ENCODE measurements around the gene PCDHGA6.
"Not testable (repeated sequence)": the region's sequence is repeated elsewhere in the genome, so short reads cannot be mapped to it uniquely, and the experiment has no call there.

PCDHGA6 gene

DNA sequence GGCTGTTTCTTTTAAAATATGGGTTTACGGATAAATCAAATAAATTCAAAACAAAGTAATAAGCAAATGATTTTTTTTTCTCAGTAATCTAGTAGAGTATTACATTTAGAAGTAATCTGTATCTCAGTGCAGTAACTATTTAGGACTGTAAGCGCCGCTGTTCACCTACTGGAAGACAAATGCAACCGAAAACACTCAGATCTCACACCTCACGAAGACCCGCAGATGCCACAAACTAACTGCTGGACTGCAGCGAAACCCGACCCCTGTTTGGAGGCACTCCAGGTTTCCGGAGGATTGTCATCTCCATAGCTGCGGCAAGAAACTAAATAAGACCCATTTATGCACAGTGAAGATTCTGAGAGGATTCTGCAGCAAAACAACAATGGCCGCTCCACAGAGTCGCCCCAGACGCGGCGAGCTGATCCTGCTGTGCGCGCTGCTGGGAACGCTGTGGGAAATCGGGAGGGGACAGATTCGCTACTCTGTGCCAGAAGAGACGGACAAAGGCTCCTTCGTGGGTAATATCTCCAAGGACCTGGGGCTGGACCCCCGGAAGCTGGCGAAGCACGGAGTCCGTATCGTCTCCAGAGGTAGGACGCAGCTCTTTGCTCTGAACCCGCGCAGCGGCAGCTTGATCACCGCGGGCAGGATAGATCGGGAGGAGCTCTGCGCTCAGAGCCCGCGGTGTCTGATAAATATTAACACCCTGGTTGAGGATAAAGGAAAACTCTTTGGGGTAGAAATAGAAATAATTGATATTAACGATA lies 18.9 kb downstream of the PCDHGA6 start, which contains the start of gene PCDHGA8:
TSS of gene PCDHGA8 (plus strand) at position 205 of the 770 bp plus-strand sequence. CDS start at position 386, 181 bp downstream.
- no peak for DNase-seq (ENCODE audit: low spot score)

DNA sequence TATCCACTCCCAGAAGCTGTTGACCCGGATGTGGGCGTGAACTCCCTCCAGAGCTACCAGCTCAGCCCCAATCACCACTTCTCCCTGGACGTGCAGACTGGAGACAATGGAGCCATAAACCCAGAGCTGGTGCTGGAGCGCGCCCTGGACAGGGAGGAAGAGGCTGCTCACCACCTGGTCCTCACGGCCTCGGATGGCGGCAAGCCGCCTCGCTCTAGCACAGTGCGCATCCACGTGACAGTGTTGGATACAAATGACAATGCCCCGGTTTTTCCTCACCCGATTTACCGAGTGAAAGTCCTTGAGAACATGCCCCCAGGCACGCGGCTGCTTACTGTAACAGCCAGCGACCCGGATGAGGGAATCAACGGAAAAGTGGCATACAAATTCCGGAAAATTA lies 19.6 kb downstream of the PCDHGA6 start:
- DNase-seq (ENCODE audit: low spot score), result no peak

DNA sequence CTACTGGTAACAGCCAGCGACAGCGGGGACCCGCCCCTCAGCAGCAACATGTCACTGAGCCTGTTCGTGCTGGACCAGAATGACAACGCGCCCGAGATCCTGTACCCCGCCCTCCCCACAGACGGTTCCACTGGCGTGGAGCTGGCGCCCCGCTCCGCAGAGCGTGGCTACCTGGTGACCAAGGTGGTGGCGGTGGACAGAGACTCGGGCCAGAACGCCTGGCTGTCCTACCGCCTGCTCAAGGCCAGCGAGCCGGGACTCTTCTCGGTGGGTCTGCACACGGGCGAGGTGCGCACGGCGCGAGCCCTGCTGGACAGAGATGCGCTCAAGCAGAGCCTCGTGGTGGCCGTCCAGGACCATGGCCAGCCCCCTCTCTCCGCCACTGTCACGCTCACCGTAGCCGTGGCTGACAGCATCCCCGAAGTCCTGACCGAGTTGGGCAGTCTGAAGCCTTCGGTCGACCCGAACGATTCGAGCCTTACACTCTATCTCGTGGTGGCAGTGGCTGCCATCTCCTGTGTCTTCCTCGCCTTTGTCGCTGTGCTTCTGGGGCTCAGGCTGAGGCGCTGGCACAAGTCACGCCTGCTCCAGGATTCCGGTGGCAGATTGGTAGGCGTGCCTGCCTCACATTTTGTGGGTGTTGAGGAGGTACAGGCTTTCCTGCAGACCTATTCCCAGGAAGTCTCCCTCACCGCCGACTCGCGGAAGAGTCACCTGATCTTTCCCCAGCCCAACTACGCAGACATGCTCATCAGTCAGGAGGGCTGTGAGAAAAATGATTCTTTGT lies 20.9 kb downstream of the PCDHGA6 start:
- DNase-seq (ENCODE audit: low spot score), result not testable (repeated sequence)

DNA sequence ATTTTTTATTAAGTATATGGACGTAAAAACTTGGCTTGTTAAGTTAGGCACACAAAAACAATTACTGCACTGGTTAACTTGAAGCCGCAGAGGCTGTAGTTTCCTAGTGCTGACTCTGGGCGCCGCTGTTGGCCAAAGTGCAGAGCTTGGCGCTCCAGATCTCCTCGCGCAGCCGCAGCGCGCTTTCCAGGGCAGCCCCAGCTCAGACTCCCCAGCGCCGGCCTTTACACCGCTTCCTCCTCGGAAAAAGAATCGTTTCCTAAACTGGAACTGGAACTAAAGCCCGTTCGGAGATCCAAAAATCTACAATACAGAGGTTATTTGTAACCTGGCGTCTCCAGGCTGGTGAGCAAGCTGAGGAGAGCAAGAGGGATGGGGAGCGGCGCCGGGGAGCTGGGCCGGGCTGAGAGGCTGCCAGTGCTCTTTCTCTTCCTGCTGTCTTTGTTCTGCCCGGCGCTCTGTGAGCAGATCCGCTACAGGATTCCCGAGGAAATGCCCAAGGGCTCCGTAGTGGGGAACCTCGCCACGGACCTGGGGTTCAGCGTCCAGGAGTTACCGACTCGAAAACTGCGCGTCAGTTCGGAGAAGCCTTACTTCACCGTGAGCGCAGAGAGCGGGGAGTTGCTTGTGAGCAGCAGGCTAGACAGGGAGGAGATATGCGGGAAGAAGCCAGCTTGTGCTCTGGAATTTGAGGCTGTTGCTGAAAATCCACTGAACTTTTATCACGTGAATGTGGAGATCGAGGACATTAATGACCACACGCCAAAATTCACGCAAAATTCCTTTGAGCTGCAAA lies 24.3 kb downstream of the PCDHGA6 start, which contains the start of gene PCDHGB5:
TSS of gene PCDHGB5 (plus strand) at position 192 of the 796 bp plus-strand sequence. CDS start at position 373, 181 bp downstream.
- DNase-seq (ENCODE audit: low spot score), result peak; percentile 14

DNA sequence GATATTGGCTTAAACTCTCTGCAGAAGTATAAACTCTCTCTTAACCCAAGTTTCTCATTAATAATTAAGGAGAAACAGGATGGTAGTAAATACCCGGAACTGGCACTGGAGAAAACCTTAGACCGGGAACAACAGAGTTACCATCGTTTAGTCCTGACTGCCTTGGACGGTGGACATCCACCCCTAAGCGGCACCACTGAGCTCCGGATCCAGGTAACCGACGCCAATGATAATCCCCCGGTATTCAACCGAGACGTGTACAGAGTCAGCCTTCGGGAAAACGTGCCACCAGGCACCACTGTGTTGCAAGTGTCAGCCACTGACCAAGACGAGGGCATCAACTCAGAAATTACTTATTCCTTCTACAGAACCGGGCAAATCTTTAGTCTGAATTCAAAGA lies 24.9 kb downstream of the PCDHGA6 start:
- DNase-seq (ENCODE audit: low spot score), result no peak

DNA sequence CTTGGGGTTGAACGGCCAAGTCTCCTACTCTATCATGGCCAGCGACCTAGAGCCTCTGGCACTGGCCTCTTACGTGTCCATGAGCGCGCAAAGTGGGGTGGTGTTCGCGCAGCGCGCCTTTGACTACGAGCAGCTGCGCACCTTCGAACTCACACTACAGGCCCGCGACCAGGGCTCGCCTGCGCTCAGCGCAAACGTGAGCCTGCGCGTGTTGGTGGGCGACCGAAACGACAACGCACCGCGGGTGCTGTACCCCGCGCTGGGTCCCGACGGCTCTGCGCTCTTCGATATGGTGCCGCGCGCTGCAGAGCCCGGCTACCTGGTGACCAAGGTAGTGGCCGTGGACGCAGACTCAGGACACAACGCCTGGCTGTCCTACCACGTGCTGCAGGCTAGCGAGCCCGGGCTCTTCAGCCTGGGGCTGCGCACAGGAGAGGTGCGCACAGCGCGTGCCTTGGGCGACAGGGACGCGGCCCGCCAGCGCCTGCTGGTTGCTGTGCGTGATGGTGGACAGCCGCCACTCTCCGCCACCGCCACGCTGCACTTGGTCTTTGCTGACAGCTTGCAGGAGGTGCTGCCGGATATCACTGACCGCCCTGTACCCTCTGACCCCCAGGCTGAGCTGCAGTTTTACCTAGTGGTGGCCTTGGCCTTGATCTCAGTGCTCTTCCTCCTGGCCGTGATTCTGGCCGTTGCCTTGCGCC lies 26.0 kb downstream of the PCDHGA6 start:
- DNase-seq (ENCODE audit: low spot score), result no peak

DNA sequence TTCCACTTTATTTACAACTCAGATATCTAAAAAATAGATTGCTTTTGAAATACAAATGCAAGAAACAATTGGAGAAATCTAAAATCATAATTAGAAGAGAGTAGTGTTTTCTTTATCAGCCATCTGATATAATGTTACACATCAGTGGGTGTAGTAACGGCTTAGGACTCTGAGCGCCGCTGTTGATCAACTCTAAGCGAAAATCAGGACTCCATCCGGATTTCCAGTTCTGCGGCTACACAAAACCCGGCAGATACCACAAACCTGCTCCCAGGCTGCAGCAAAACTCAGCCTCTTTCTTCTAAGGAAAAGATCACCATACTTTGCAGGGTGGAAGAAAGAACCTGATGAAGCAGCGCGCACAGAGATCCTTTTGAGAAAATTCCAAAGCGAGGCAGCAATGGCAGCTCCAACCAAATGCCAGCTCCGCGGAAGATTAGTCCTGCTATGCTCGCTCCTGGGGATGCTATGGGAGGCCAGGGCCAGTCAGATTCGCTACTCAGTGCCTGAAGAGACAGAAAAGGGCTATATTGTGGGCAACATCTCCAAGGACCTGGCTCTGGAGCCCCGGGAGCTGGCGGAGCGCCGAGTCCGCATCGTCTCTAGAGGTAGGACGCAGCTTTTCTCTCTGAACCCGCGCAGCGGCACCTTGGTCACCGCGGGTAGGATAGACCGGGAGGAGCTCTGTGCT lies 29.0 kb downstream of the PCDHGA6 start, which contains the start of gene PCDHGA9:
TSS of gene PCDHGA9 (plus strand) at position 226 of the 691 bp plus-strand sequence. CDS start at position 401, 175 bp downstream.
- no peak for DNase-seq (ENCODE audit: low spot score)

DNA sequence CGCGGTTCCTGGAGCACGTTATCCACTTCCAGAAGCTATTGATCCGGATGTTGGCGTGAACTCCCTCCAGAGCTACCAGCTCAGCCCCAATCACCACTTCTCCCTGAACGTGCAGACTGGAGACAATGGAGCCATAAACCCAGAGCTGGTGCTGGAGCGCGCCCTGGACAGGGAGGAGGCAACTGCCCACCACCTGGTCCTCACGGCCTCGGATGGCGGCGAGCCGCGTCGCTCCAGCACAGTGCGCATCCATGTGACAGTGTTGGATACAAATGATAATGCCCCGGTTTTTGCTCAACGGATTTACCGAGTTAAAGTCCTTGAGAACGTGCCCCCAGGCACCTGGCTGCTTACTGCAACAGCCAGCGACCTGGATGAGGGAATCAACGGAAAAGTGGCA lies 29.7 kb downstream of the PCDHGA6 start:
- DNase-seq (ENCODE audit: low spot score), result no peak

DNA sequence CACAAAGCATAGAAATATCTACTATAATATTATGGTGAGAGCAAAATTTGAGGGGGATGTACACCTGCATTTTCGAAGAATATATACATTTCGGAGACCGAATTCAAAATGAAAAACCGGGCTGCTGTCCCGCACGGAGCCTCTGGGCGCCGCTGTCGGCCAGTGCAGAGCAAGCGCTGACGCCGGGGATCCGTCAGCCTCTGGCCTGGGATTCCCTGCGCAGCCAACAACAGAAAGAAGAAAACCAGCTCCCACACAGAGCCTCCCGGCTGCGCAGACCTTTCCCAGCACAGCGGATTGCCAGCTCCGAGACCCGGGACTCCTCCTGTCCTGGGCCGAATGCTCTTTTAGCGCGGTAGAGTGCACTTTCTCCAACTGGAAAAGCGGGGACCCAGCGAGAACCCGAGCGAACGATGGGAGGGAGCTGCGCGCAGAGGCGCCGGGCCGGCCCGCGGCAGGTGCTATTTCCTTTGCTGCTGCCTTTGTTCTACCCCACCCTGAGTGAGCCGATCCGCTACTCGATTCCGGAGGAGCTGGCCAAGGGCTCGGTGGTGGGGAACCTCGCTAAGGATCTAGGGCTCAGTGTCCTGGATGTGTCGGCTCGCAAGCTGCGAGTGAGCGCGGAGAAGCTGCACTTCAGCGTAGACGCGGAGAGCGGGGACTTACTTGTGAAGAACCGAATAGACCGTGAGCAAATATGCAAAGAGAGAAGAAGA lies 34.3 kb downstream of the PCDHGA6 start, which contains the start of gene PCDHGB6:
TSS of gene PCDHGB6 (plus strand) at position 232 of the 716 bp plus-strand sequence. CDS start at position 414, 182 bp downstream.
- DNase-seq (ENCODE audit: low spot score), result peak; percentile 17

DNA sequence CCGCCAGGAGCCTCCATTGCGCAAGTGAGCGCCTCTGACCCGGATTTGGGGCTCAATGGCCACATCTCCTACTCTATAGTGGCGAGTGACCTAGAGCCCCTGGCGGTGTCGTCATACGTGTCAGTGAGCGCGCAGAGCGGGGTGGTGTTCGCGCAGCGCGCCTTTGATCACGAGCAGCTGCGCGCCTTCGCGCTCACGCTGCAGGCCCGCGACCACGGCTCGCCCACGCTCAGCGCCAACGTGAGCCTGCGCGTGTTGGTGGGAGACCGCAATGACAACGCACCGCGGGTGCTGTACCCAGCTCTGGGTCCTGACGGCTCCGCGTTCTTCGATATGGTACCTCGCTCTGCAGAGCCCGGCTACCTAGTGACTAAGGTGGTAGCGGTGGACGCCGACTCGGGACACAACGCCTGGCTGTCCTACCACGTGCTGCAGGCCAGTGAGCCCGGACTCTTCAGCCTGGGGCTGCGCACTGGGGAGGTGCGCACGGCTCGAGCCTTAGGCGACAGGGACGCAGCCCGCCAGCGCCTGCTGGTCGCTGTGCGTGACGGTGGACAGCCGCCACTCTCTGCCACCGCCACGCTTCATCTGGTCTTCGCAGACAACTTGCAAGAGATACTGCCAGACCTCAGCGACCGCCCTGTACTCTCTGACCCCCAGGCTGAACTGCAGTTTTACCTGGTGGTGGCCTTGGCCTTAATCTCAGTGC lies 36.1 kb downstream of the PCDHGA6 start:
- no peak for DNase-seq (ENCODE audit: low spot score)

DNA sequence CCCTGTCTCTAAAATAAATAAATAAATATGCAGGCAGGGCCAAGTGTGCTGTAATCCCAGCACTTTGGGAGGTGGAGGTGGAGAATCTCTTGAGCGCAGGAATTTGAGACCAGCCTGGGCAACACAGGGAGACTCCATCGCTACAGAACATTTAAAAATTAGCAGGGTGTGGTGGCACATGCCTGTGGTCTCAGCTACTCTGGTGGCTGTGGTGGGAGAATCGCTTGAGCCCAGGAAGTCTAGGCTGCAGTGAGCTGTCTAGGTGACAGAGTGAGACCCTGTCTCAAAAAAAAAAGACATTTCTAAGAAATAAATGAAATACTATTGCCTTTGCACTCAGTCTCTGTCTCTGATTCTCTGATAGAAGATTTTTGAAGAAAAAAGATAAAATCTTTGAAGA lies 37.9 kb downstream of the PCDHGA6 start:
- no peak for DNase-seq (ENCODE audit: low spot score)

DNA sequence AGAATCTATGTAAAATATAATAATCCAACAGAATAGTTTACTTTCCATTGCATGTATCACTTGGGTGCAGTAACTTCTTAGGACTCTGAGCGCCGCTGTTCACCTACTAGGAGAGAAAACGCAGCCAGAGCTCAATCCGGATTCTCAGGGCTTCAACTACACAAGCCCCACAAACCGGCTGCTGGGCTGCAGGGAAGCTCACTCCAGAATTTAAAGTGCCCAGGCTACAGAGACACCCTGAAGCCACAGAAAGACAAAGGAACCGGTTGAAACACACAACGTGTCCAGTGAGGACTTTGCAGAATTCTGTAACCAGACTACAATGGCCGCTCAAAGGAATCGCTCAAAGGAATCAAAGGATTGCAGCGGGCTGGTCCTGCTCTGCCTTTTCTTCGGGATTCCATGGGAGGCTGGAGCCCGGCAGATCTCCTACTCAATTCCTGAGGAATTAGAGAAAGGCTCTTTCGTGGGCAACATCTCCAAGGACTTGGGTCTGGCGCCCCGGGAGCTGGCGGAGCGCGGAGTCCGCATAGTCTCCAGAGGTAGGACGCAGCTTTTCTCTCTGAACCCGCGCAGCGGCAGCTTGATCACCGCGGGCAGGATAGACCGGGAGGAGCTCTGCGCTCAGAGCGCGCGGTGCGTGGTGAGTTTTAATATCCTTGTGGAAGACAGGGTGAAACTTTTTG lies 39.3 kb downstream of the PCDHGA6 start, which contains the start of gene PCDHGA10:
TSS of gene PCDHGA10 (plus strand) at position 134 of the 686 bp plus-strand sequence. CDS start at position 323, 189 bp downstream.
- peak; percentile 53 for DNase-seq (ENCODE audit: low spot score)

DNA sequence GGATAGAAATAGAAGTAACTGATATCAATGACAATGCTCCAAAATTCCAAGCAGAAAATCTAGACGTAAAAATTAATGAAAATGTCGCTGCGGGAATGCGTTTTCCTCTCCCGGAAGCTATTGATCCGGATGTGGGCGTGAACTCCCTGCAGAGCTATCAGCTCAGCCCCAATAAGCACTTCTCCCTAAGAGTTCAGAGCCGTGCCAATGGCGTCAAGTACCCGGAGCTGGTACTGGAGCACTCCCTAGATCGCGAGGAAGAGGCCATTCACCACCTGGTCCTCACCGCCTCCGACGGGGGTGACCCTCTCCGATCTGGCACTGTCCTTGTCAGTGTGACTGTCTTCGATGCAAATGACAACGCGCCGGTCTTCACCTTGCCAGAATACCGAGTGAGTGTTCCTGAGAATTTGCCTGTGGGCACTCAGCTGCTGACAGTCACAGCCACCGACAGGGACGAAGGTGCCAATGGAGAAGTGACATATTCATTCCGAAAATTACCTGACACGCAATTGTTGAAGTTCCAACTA lies 39.9 kb downstream of the PCDHGA6 start:
- no peak for DNase-seq (ENCODE audit: low spot score)

DNA sequence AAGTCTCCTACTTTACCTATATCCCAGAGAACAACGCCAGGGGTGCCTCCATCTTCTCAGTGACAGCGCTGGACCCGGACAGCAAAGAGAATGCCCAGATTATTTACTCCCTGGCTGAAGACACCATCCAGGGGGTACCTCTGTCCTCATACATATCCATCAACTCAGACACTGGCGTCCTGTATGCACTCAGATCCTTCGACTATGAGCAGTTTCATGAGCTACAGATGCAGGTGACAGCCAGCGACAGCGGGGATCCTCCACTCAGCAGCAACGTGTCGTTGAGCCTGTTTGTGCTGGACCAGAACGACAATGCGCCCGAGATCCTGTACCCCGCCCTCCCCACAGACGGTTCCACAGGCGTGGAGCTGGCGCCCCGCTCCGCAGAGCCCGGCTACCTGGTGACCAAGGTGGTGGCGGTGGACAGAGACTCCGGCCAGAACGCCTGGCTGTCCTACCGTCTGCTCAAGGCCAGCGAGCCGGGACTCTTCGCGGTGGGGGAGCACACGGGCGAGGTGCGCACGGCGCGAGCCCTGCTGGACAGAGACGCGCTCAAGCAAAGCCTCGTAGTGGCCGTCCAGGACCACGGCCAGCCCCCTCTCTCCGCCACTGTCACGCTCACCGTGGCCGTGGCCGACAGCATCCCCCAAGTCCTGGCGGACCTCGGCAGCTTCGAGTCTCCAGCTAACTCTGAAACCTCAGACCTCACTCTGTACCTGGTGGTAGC lies 41.0 kb downstream of the PCDHGA6 start:
- not testable (repeated sequence) for DNase-seq (ENCODE audit: low spot score)

DNA sequence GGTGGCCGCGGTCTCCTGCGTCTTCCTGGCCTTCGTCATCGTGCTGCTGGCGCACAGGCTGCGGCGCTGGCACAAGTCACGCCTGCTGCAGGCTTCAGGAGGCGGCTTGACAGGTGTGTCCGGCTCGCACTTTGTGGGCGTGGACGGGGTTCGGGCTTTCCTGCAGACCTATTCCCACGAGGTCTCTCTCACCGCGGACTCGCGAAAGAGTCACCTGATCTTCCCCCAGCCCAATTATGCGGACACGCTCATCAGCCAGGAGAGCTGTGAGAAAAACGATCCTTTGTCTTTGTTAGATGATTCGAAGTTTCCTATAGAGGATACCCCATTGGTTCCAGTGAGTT lies 41.6 kb downstream of the PCDHGA6 start:
- DNase-seq (ENCODE audit: low spot score), result not testable (repeated sequence)

DNA sequence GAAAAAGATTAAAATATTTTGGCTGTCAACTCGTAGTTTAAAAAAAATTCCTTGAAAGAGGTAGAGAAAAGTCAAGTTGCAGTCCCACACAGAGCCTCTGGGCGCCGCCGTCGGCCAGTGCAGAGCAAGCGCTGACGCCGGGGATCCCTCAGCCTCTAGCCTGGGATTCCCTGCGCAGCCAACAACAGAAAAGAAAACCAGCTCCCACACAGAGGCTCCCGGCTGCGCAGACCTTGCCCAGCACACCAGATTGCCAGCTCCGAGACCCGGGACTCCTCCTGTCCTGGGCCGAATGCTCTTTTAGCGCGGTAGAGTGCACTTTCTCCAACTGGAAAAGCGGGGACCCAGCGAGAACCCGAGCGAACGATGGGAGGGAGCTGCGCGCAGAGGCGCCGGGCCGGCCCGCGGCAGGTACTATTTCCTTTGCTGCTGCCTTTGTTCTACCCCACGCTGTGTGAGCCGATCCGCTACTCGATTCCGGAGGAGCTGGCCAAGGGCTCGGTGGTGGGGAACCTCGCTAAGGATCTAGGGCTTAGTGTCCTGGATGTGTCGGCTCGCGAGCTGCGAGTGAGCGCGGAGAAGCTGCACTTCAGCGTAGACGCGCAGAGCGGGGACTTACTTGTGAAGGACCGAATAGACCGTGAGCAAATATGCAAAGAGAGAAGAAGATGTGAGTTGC lies 43.9 kb downstream of the PCDHGA6 start, which contains the start of gene PCDHGB7:
TSS of gene PCDHGB7 (plus strand) at position 184 of the 679 bp plus-strand sequence. CDS start at position 367, 183 bp downstream.
- peak; percentile 13 for DNase-seq (ENCODE audit: low spot score)
